SK-N-SH (cell line): Measurements from ENCODE around the gene HERC5.

Source experiments
- ELF1 ChIP-seq: IDR thresholded peaks from 2 replicates; pipeline ENCODE4 v1.4.0; 2012
- EZH2phosphoT487 ChIP-seq: fragments of 200-600 bp; sonication (generic); IDR thresholded peaks from 2 replicates; pipeline ENCODE4 v1.6.1; 2017; ENCODE audit warnings: low read depth, mixed run types, mild to moderate bottlenecking, antibody characterized with exemption, moderate library complexity, borderline replicate concordance
- RAD21 ChIP-seq: IDR thresholded peaks from 2 replicates; pipeline ENCODE4 v1.6.1; 2012; ENCODE audit warnings: mild to moderate bottlenecking, low read length
- TAF1 ChIP-seq: IDR thresholded peaks from 2 replicates; pipeline ENCODE4 v1.6.1; 2012; ENCODE audit warnings: low read depth, mild to moderate bottlenecking, low read length, moderate library complexity, borderline replicate concordance
- TCF12 ChIP-seq: IDR thresholded peaks from 2 replicates; pipeline ENCODE4 v1.4.0; 2012
- YY1 ChIP-seq: IDR thresholded peaks from 2 replicates; pipeline ENCODE4 v1.4.0; 2012; ENCODE audit warnings: low read depth, mild to moderate bottlenecking
- TF ChIP-seq, protein P1 (sequence below): fragments of 200-600 bp; sonication (generic); IDR thresholded peaks from 2 replicates; pipeline ENCODE4 v1.6.1; 2017; ENCODE audit warnings: antibody characterized with exemption, mild to moderate bottlenecking, moderate library complexity
- TF ChIP-seq, protein P2 (sequence below): IDR thresholded peaks from 2 replicates; pipeline ENCODE4 v1.6.1; 2012; ENCODE audit warnings: mild to moderate bottlenecking, low read depth, low read length, moderate library complexity

DNA sequence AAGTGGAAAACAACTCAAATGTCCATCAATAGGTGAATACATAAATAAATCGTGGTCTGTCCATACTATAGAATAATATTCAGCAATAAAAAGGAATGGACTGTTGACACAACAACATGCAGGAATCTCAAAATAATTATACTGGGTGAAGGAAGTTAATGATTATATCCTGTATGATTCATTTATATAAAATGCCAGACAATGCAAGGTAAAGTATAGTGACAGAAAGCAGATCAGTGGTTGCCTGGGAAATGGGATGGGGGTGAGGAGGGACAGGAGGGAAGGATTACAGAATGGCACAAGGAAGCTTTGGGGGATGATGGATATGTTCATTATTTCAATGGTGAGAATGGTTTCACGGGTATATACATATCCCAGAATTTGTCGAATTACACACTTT is 54.3 kb downstream of the HERC5 start:
- TF ChIP-seq ELF1 (no peak), TCF12 (no peak), YY1 (no peak), TAF1 (no peak), EZH2phosphoT487 (no peak), RAD21 (no peak)
- TF ChIP-seq, protein P1, sequence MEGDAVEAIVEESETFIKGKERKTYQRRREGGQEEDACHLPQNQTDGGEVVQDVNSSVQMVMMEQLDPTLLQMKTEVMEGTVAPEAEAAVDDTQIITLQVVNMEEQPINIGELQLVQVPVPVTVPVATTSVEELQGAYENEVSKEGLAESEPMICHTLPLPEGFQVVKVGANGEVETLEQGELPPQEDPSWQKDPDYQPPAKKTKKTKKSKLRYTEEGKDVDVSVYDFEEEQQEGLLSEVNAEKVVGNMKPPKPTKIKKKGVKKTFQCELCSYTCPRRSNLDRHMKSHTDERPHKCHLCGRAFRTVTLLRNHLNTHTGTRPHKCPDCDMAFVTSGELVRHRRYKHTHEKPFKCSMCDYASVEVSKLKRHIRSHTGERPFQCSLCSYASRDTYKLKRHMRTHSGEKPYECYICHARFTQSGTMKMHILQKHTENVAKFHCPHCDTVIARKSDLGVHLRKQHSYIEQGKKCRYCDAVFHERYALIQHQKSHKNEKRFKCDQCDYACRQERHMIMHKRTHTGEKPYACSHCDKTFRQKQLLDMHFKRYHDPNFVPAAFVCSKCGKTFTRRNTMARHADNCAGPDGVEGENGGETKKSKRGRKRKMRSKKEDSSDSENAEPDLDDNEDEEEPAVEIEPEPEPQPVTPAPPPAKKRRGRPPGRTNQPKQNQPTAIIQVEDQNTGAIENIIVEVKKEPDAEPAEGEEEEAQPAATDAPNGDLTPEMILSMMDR: no peak
- TF ChIP-seq, protein P2, sequence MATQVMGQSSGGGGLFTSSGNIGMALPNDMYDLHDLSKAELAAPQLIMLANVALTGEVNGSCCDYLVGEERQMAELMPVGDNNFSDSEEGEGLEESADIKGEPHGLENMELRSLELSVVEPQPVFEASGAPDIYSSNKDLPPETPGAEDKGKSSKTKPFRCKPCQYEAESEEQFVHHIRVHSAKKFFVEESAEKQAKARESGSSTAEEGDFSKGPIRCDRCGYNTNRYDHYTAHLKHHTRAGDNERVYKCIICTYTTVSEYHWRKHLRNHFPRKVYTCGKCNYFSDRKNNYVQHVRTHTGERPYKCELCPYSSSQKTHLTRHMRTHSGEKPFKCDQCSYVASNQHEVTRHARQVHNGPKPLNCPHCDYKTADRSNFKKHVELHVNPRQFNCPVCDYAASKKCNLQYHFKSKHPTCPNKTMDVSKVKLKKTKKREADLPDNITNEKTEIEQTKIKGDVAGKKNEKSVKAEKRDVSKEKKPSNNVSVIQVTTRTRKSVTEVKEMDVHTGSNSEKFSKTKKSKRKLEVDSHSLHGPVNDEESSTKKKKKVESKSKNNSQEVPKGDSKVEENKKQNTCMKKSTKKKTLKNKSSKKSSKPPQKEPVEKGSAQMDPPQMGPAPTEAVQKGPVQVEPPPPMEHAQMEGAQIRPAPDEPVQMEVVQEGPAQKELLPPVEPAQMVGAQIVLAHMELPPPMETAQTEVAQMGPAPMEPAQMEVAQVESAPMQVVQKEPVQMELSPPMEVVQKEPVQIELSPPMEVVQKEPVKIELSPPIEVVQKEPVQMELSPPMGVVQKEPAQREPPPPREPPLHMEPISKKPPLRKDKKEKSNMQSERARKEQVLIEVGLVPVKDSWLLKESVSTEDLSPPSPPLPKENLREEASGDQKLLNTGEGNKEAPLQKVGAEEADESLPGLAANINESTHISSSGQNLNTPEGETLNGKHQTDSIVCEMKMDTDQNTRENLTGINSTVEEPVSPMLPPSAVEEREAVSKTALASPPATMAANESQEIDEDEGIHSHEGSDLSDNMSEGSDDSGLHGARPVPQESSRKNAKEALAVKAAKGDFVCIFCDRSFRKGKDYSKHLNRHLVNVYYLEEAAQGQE: no peak
